GM18858 (cell line): ENCODE data around the gene CIRBP.

ENCODE experiments used
- ATAC-seq: cut with Tn5 transposase; IDR thresholded peaks from one replicate; pipeline ENCODE4 v1.9.1; 2021; ENCODE audit not compliant: unreplicated experiment

The CIRBP gene

DNA sequence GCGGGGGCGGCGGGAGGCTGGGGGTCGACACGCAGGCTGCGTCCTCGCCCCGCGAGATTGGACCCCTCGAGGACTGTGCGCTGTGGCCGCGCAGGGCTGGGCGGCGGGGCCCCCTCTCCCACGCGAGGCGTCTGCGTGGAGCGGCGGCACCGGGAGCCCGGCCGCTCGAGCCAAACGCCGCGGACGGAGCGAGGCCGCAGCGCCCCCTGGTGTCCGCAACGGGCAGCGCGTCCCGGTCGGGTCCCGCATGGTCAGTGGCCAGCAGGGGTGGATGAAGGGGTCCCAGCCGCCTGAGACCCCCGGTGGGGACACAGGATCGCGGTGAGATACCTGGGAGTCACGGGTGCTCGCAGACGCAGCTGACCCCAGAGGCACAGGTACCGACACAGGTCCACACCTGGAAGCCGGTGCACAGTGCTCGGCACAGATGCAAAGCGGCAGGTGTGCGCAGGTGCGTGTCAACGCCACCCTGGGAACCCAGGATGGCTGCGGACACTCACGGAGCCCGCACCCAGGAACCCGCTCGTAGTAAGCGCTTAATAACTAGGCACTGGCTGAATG is 2.1 kb upstream of the CIRBP start:
- peak; percentile 12 for ATAC-seq

DNA sequence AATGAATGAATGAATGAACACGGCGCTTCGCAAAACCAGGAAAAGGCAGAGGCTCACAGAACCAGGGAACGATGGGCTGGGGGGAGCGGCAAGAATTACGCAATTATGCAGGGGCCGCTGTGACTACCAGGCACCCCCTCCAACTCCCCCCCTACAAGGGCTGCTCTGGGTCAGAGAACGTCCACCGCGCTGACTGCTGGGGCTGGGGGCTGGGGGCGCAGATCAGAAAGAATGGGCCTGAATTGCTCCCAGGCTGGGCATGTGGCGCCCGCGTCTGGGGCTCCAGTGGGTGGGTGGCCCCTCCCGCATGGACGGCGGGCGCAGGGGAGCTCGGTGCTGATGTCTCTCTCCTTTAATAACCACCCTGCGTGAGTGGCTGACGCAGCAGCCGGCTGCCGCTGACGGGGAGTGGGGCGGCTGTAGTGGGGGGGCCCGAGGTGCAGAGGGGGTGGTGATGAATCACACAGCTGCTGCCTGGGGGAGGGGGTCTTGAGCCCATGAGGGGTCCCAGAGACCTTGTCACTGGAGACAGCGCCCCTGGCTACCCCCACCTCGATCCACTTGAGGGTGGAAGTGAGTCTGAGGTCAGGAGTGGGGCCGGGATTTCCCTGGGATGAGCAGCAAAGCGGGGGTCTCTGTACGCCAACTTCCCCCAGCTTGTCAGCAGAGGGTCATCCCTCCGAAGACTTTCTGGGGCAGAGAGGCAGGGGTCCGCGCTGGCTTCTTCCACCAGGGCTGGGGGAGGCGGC is 1.5 kb upstream of the CIRBP start:
- no peak for ATAC-seq

DNA sequence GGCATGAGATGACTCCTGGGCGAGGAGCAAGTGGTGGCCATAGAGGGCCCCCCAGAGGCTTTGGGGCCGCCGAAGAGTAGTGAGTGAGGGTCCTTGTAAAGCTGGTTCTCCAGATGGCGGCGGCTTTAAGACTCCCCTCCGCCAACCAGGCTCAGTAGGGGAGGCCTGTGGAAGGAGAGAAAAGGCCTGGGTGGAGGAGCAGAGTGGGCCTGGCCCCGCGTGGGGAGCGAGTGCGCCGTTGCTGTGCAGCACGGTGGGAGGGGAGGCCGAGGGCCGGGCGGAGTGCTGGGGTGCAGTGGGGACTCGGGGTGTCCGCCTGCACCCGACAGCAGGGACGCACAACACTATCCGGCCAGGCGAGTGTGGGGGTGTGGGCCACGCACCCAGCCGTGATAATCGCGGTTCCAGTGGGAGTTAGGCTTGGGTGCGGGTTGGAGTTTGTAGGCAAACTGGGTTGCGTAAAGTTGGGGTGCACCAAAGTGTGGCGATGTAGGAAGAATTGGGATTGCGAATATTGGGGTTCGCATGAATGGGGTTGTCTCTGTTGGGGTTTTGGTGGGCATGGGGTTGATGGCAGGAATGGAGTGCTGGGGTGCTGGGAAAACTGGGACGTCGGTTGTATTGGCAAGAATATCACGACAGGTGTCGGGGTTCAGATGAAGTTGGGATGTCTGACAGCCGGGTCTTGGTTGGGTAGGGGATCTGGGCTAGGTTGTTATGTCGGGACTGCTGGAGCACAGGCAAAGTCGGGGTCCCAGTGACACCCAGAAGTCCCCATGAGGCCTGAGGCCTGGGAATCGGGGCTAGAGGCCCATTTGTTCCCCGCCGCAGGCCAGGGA is 687 bp upstream of the CIRBP start:
- no peak for ATAC-seq

DNA sequence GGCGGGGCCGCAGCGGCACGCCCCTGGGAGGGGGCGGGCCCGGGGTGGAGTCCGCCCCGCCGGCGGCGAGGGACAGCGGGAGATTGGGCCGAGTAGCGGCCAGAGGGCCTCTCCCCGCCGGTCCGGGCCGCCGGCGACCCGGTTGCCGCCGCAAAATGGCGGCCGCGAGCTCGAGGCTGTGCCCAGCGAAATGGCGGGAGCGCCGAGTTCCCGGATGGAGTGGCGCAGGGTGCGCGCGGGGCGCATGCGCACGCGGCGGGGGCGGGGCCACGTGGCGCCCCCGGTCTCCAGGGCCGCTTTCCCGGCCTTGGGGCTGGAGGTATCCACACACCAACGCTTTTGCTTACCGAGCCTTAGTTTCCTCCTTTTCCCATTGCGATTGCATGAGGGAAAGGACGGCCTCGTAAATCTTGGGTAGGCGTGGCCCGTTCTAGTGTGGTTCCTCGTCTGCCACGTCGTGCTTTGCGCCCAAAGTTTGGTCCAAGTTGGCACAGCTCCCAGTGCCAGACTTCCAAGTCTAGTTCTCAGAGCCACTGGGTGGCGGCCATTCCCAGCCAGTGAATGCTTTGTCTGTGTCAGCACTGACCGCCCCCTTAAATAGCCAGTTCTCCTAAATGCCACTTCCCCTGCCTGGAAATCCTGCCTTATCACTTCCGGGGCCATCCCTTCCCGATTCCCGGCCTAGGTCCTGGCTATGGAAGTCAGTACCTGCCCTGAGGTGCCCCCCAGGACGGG is 513 bp downstream of the CIRBP start:
- peak; percentile 13 for ATAC-seq

DNA sequence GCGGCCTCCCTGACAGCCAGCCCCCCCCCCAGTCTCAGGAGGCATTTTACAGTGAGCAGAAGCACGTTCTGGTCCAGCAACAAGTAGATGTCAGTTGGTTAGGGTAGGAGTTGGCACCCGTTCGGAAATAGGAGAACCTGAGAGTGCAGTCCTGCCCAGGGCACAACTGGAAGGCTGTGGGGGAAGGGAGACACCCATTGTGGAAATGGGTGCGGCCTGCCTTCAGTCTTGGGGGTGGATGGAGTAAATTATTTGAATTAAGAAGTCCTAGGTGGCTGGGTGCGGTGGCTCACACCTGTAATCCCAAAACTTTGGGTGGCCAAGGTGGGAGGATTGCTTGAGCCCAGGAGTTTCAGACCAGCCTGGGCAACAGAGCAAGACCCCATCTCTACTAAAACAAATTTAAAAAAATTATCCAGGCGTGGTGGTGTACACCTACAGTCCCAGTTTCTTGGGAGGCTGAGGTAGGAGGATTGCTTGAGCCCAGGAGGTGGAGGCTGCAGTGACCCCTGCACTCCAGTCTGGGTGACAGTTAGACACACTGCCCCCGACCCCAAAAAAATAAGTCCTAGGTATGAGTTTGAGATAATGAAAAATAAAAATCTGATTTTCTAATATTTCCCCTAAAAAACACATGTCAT is 1.2 kb downstream of the CIRBP start:
- no peak for ATAC-seq

DNA sequence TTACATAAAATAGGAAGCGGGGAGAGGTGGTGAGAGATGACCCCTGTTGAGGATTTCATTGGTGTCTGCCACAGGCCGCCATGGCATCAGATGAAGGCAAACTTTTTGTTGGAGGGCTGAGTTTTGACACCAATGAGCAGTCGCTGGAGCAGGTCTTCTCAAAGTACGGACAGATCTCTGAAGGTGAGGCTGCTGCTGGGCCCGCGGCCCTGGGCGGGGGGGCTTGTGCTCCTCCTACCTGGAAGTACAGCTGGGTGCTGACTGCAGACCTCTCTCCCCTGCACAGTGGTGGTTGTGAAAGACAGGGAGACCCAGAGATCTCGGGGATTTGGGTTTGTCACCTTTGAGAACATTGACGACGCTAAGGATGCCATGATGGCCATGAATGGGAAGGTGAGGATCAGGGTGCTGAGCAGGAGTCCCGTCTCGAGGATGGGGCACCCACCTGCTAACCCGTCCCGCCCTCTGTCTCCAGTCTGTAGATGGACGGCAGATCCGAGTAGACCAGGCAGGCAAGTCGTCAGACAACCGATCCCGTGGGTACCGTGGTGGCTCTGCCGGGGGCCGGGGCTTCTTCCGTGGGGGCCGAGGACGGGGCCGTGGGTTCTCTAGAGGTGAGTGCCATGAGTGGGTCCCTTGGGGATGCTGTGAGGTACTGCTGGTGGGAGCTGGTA is 1.9 kb downstream of the CIRBP start:
- no peak for ATAC-seq

DNA sequence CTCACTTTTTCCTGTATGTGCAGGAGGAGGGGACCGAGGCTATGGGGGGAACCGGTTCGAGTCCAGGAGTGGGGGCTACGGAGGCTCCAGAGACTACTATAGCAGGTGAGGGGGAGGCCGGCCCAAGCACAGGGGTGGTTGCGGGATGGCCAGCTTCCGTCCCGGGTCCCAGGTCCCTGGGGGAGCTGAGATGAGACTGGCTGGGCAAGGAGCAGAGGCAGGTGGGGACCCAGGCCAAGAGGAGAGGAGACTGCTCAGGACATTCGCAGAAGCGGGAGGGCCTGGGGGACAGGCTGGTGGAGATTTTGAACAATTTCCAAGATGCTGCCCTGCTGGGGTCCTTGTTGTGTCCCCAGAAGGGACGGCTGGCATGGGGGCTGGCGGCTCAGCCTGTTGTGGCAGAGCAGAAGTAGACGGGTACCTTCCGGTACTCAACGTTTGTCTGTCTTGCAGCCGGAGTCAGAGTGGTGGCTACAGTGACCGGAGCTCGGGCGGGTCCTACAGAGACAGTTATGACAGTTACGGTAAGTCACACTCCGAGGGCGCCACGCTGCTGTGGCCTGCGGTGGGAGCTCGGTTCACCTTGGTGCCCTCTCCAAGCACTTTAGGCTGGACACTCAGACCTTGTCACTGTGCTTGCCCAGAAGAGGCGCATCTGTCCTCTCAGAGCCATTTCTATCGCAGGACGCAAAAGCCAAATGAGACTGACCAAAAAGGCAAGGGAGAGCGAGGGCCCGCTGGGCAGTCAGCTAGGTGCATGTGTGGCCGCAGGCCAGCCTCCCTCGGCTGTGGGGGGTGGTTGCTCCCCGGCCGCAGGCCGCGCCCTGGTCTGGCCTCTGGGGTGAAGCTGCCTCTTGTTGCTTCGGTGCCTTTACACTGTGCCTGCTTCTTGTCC is 2.6 kb downstream of the CIRBP start:
- no peak for ATAC-seq

DNA sequence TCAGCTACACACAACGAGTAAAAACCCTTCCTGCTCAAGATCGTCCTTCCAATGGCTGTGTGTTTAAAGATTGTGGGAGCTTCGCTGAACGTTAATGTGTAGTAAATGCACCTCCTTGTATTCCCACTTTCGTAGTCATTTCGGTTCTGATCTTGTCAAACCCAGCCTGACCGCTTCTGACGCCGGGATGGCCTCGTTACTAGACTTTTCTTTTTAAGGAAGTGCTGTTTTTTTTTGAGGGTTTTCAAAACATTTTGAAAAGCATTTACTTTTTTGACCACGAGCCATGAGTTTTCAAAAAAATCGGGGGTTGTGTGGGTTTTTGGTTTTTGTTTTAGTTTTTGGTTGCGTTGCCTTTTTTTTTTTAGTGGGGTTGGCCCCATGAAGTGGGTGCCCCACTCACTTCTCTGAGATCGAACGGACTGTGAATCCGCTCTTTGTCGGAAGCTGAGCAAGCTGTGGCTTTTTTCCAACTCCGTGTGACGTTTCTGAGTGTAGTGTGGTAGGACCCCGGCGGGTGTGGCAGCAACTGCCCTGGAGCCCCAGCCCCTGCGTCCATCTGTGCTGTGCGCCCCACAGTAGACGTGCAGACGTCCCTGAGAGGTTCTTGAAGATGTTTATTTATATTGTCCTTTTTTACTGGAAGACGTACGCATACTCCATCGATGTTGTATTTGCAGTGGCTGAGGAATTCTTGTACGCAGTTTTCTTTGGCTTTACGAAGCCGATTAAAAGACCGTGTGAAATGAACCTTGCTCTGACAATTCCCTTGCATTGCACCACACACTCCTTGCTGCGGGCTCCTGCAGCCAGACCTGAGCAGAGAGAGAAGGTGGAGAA is 3.5 kb downstream of the CIRBP start:
- no peak for ATAC-seq

DNA sequence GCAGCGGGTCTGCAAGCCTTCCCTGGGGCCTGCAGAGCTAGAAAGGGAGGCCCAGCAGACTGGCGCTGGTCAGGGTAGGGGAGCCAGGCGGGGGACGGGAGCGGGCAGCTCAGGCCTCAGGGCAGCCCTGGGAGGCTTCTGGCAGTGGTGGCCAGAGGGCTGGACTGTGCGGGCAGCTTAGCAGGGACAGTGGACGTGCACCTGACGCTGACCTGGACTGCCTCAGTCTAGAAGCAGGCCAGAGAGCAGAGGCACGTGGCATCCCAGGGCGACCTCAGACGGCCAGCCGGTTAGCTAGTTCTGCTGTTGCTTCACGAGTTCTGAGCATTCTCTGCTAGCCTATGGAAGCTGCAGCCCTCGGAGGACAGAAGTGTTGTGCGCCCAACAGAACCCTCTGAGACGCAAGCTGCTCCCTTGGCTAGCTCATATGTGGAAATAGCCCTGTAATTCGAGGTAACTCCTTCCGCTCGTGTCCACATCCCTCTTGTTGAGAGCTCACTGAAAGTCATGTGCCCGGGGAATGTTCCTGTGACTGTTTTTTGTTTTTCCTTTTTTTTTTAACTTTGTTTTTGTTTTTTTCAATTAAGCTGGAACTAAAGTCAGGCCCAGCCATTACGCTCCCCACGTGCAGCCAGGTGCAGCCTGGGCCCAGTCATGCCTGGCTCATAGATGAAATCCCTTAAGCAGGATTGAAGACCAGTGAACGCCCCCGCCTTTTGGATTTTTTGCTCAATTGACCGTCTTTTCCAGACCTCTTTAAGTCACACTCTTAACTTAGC is 4.3 kb downstream of the CIRBP start:
- ATAC-seq: no peak

DNA sequence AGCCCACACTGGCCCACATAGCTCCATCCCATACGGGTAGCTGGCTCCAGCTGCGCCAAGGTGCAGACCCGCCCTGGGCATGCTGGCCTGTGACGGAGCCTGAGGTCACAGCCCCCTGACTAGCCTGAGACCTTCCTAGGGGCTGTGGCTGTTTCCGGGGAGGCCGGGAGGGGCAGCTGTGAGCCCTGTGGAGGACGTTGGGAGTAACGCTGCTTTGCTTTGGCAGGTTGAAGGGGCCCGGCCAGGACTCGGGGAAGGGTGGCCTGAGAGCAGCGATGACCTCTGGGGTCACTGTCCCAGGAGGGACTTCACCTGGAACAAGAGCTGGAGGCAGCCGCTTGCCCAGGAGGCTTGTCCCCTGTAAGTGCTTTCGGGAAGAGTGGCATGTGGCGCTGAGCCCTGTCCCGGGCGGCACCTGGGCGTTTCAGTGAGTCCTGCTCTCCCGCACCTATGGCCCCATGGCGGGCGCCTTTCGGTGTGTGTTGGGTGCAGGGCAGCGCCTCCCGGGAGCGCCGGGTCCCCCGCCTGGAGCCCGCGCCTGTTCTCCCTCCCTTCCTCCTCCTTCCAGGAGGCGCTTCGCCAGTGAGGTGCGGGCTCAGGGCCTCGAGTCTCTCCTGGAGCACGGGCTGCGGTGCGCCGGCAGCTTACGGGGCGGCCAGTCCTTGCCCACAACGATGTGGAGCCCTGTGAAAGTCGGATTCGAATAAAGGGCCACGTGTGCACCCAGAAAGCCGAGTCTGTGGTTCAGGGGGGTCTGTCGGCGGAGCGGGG is 5.1 kb downstream of the CIRBP start:
- ATAC-seq: no peak

DNA sequence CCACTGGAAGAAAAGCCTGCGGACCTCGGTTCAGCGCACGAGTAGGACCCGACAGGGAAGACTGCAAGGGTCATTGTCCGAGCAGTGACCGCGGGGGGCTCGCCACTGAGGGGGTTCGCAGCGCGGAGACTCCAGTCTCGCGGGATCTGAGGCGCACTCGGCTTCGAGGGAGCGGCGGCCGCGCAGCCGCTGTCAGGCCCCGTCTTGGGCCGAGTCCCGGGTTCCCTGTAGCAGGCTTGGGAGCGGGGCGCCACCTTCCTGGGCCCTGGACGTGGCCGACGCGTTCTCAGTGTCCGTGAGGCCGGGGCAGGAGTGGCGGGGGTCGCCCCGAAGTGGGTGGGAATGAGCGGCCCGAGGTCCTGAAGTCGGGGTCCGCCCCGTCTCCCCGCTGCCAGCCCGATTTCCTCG is 5.7 kb downstream of the CIRBP start:
- ATAC-seq: no peak

DNA sequence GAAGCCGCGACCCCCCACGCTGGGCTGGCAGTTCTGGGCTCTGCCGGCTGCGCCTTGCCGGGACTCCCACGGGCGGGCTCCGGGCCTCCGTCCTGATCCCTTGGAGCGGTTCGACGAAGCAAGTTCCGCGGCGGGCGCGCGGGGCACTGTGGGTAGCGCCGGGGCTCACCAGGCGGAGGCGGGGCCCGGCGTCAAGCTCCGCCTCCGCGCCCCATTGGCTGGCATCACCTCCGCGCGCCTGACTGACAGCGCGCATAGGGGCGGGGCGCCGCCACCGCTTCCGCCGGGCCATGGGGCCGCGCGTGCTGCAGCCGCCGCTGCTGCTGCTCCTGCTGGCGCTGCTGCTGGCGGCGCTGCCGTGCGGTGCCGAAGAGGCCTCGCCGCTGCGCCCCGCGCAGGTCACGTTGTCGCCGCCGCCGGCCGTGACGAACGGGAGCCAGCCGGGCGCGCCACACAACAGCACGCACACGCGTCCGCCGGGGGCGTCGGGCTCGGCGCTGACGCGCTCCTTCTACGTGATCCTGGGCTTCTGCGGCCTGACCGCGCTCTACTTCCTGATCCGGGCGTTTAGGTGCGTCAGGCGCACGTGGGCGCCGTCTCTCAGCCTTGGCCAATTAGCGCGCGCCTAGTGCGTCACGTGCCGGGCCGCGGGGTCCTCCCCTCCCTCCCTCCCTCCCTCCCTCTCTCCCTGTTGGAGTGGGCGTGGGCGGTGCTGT is 6.3 kb downstream of the CIRBP start, which contains the start of gene FAM174C:
Gene FAM174C (plus strand): TSS at position 271 of the 716 bp plus-strand sequence. CDS start 20 bp downstream, at position 291.
- peak; percentile 51 for ATAC-seq

DNA sequence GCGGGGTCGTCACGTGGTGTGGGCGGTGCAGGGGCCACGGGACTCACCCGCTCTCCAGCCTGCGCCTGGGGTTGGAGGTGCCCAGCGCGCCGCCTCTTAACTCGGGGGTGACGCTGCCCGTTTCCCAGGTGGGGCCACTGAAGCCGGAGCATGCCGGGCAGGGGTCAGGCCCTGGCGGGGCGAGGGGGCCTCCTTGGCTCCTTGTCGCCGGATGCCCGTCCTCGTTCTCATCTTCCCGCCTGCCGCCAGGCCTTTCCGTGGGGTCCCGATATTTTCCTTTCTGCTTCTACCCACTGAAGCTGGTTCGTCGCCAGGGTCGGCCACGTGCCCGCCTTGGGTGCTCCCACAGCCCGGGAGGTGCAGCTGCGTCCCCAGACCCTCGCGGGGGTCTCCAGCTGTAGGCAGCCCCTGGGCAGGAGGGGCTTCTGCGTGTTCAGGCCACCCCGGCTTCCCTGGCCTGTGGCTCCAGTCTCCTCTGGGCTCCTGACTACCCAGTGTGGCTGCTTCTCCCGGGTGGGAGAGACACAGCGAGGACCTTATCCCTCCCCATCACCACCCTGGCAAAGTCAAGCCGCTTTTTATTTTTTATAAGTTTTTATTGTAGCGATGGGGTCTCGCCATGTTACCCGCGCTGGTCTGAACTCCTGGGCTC is 7.0 kb downstream of the CIRBP start:
- no peak for ATAC-seq

DNA sequence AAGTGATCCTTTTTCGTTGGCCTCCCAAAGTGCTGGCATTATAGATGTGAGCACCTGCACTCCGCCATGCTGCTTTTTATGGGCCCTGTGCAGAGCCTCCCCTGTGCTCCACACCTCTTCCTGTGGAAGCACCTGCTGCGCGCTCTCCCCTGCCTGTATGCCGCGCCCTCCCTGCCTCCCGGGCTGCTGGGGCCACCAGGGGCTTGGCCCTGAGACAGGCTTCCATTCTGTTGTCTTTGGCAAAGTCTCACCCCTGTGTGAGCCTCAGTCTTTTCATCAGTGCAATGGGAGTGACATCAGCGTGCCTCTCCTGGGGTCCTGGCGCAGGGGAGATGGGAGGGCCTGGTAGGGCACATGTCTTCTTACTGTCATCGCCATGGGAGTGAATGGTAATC is 7.5 kb downstream of the CIRBP start:
- no peak for ATAC-seq

DNA sequence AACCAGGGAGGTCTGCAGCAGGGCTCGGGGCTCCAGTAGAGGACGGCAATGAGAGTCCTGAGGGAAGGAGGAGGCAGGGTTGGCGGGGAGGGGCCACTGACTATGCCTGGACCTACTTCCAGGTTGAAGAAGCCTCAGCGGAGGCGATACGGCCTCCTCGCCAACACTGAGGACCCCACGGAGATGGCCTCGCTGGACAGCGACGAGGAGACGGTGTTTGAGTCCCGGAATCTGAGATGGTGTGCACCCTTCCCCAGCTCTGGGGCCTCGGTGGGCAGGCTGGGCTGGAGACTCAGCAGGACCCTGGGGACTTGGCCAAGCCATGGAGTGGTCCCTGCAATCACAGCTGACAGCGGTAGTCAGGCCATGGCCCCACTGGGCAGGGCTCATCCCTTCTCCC is 7.9 kb downstream of the CIRBP start:
- ATAC-seq: no peak

DNA sequence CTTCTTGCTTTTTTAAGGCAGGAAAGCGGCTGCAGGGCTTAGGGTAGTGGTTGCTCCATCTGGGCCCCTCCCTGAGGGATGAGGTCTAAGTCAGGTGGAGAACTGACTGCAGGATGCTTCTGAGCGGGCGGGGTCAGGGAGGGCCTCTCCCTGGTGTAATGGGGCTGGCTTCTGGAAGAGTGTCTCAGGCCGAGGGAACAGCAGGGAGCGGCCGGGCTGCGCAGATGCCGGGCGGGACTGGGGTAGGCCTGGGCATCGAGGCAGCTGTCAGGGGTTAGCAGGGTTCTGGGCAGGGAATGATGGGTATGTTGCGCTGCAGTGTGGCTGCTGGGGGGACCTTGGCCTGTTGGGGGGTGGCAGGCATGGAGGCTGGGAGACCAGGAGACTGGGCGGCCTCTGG is 8.9 kb downstream of the CIRBP start:
- no peak for ATAC-seq
